ENCODE data around the gene EXOSC1.

The EXOSC1 gene

DNA sequence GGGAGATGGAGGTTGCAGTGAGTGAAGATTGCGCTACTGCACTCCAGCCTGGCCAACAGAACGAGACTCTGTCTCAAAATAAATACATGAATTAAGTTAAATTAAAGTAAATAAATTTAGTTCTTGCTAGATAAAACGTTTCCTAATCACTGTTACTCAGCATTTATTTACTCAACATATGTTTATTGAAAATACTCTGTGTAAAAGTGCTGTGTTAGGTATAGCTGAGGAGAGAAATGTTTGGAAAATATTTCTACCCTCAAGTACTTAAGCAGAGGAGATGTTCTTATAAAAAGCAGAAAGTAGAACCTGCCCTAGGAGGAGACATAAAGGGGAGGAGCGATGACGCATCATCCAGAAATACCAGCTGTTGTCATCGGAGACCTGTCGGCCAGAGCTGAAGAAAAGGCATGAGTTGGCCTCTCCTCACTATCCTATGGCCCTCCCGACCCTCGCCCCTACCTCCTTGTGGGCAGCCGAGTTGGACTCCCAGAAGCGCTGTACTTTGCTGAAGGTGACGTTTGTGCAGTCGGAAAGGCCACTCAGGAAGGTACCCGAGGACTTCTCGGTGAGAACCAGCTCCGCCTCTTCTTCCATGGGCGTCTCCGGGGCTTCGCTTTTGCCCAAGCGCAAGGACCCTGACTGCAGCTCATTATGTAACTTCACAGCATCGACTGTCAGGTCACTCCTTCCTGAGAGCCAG is 45.8 kb downstream of the EXOSC1 start:
- Histone ChIP-seq H3K9me3 (ENCODE audit: control insufficient read depth in 1 of 2, low read length in 2 of 2) (no peaks in the 10 kb centered on the region), H3K4me3 (ENCODE audit: low read depth in 1 of 2, low read length in 2 of 2) (peak overlapping the region; percentile 83 to 92), H3K27me3 (ENCODE audit: control insufficient read depth in 1 of 2, insufficient read depth in 2 of 2, low read length in 2 of 2) (no peaks in the 10 kb centered on the region), H3K9ac (ENCODE audit: low read depth in 1 of 2, low read length in 2 of 2) (peak overlapping the region; percentile 68 to 69), H3K4me1 (ENCODE audit: control insufficient read depth in 1 of 2, insufficient read depth in 2 of 2, low read length in 2 of 2) (peaks cover 7 to 10% of the 10 kb centered on the region in 2 donors), H3K27ac (ENCODE audit: low read depth, low read length) (peak overlapping the region; percentile 67), H3K36me3 (ENCODE audit: control insufficient read depth in 1 of 2, insufficient read depth in 2 of 2, low read length in 2 of 2) (peaks cover 8 to 14% of the 10 kb centered on the region in 2 donors)

DNA sequence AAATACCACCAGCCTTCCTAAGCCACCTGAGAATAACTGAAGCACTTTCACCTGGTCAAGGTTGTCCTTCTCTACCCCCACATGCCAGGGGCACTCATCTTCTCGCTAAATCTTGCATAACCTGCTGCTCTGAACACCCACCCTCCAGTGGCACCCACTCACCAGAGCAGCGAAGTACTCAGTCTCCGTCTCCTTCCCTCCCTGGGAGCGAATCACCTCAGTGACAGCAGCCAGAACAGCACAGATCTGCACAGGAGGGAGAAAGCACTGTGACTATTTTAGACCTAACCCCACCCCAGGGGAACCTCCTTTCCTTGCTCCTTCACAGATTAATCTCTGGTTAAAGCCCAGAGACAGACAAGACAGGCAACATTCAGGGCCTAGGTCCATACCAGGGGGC is 49.8 kb downstream of the EXOSC1 start:
- Histone ChIP-seq H3K36me3 (ENCODE audit: control insufficient read depth in 1 of 2, insufficient read depth in 2 of 2, low read length in 2 of 2) (peaks cover 8 to 26% of the 10 kb centered on the region in 2 donors), H3K4me3 (ENCODE audit: low read depth in 1 of 2, low read length in 2 of 2) (no peak overlapping the region)

DNA sequence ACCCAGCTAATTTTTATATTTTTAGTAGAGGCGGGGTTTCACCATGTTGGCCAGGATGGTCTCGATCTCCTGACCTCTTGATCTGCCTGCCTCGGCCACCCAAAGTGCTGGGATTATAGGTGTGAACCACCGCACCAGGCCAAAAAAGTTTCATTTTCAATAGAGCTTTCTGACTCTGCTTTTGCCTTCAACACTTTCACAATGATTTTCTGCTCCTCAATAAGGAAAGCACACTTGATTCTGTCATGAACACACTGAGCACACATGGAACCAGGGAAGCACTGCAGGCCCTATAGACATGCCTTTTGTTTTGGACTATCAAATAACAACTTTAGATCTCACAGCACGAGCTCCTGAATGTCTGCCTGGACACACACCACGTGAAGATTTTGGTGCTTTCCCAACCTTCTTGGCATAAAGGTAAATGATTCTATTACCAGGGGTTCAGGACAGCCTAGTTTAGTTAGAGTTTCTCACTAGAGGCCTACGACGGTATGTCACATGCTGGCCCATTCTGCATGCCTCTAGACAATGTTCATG is 52.7 kb downstream of the EXOSC1 start:
- no peak overlapping the region for H3K4me3 ChIP-seq (ENCODE audit: low read depth in 1 of 2, low read length in 2 of 2)
- peaks cover 19 to 50% of the 10 kb centered on the region in 2 donors for H3K36me3 ChIP-seq (ENCODE audit: control insufficient read depth in 1 of 2, insufficient read depth in 2 of 2, low read length in 2 of 2)
- H3K27me3 ChIP-seq (ENCODE audit: control insufficient read depth in 1 of 2, insufficient read depth in 2 of 2, low read length in 2 of 2), result no peaks in the 10 kb centered on the region

More for the DNA sequence above, 49.8 kb downstream of the EXOSC1 start:
- Histone ChIP-seq H3K27ac (ENCODE audit: low read depth, low read length) (no peak overlapping the region), H3K4me1 (ENCODE audit: control insufficient read depth in 1 of 2, insufficient read depth in 2 of 2, low read length in 2 of 2) (peaks cover 7 to 10% of the 10 kb centered on the region in 2 donors), H3K9me3 (ENCODE audit: control insufficient read depth in 1 of 2, low read length in 2 of 2) (no peaks in the 10 kb centered on the region), H3K27me3 (ENCODE audit: control insufficient read depth in 1 of 2, insufficient read depth in 2 of 2, low read length in 2 of 2) (no peaks in the 10 kb centered on the region), H3K9ac (ENCODE audit: low read depth in 1 of 2, low read length in 2 of 2) (no peak overlapping the region)

DNA sequence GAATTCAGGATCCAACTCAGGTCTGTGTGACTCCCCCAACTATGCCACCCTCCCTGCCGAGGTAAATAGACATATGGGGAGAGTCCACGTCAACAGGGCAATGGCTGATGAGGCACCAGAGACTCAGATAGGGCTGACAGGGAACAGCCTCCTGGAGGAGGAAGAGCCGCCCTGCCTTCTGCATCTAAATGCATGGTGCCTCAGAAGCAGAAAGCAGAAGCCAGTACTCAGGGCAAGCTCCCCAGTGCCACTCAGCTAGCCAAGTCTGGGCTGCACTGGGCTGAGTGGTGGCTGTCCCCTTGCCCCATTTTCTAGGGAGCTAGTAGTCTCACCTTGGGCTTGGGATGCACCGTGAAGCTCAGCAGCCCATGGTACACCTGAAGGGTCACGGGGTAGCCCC is 55.7 kb downstream of the EXOSC1 start:
- H3K36me3 ChIP-seq (ENCODE audit: control insufficient read depth in 1 of 2, insufficient read depth in 2 of 2, low read length in 2 of 2), result peaks cover 12 to 47% of the 10 kb centered on the region in 2 donors
- H3K9me3 ChIP-seq (ENCODE audit: control insufficient read depth in 1 of 2, low read length in 2 of 2), result no peaks in the 10 kb centered on the region
- no peaks in the 10 kb centered on the region for H3K27me3 ChIP-seq (ENCODE audit: control insufficient read depth in 1 of 2, insufficient read depth in 2 of 2, low read length in 2 of 2)
- no peak overlapping the region for H3K27ac ChIP-seq (ENCODE audit: low read depth, low read length)
- no peaks in the 10 kb centered on the region for H3K4me1 ChIP-seq (ENCODE audit: control insufficient read depth in 1 of 2, insufficient read depth in 2 of 2, low read length in 2 of 2)
- H3K9ac ChIP-seq (ENCODE audit: low read depth in 1 of 2, low read length in 2 of 2), result no peak overlapping the region
- no peak overlapping the region for H3K4me3 ChIP-seq (ENCODE audit: low read depth in 1 of 2, low read length in 2 of 2)

More for the DNA sequence above, 52.7 kb downstream of the EXOSC1 start:
- no peak overlapping the region for H3K27ac ChIP-seq (ENCODE audit: low read depth, low read length)
- no peaks in the 10 kb centered on the region for H3K9me3 ChIP-seq (ENCODE audit: control insufficient read depth in 1 of 2, low read length in 2 of 2)
- H3K4me1 ChIP-seq (ENCODE audit: control insufficient read depth in 1 of 2, insufficient read depth in 2 of 2, low read length in 2 of 2), result no peaks in the 10 kb centered on the region
- H3K9ac ChIP-seq (ENCODE audit: low read depth in 1 of 2, low read length in 2 of 2), result no peak overlapping the region

DNA sequence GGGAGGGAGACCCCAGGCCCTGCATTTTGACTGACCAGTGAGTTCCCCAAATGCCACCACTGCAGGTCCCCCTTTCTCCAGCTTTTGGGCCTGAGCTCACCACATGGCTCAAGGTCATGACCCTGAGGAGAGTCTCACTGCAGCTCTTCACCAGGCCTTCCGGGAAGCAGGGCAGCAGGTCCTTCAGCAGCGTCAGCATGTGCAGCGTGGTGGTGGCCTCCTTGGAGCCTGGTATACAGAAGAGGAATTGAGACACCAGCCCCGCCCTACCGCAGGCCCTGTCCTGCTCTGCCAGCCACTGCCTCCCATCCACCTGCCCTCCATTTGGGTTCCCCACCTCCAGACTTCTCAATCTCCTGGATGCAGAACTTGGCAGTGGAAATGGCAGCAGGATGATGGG is 57.7 kb downstream of the EXOSC1 start:
- H3K4me1 ChIP-seq (ENCODE audit: control insufficient read depth in 1 of 2, insufficient read depth in 2 of 2, low read length in 2 of 2), result no peaks in the 10 kb centered on the region
- no peaks in the 10 kb centered on the region for H3K9me3 ChIP-seq (ENCODE audit: control insufficient read depth in 1 of 2, low read length in 2 of 2)
- peaks cover 12 to 49% of the 10 kb centered on the region in 2 donors for H3K36me3 ChIP-seq (ENCODE audit: control insufficient read depth in 1 of 2, insufficient read depth in 2 of 2, low read length in 2 of 2)
- no peak overlapping the region for H3K9ac ChIP-seq (ENCODE audit: low read depth in 1 of 2, low read length in 2 of 2)
- H3K27ac ChIP-seq (ENCODE audit: low read depth, low read length), result no peak overlapping the region
- H3K4me3 ChIP-seq (ENCODE audit: low read depth in 1 of 2, low read length in 2 of 2), result no peak overlapping the region
- H3K27me3 ChIP-seq (ENCODE audit: control insufficient read depth in 1 of 2, insufficient read depth in 2 of 2, low read length in 2 of 2), result no peaks in the 10 kb centered on the region

All from duodenal mucosa (tissue), 2 donors.